Spinal cord (tissue), 10 donors: ENCODE results near the gene COL24A1. TPM values are rescaled to one million over a fixed set of nuclear protein-coding genes. Genes with fewer than 3 reads are reported as not detected.

Experiments
- DNase-seq, 6 donors: peaks; one replicate each; pipeline versions ENCODE4 v3.0.0 to v3.0.0-alpha.2; 2013 to 2015; ENCODE audit warnings: low spot score in 6 of 6, low read depth in 4 of 6
- H3K27ac ChIP-seq: one replicate; pipeline ENCODE4 v1.5.1; 2013; ENCODE audit warnings: low read depth, low read length, control low read depth
- H3K27me3 ChIP-seq: one replicate; pipeline ENCODE4 v1.6.1; 2013; ENCODE audit warnings: low read length; ENCODE audit not compliant: control insufficient read depth, insufficient read depth
- H3K36me3 ChIP-seq: one replicate; pipeline ENCODE4 v1.6.1; 2013; ENCODE audit warnings: low read length; ENCODE audit not compliant: control insufficient read depth, insufficient read depth
- H3K4me1 ChIP-seq: one replicate; pipeline ENCODE4 v1.6.1; 2013; ENCODE audit warnings: low read length; ENCODE audit not compliant: control insufficient read depth, insufficient read depth
- H3K4me3 ChIP-seq: one replicate; pipeline ENCODE4 v1.5.1; 2013; ENCODE audit warnings: low read depth, low read length, control low read depth
- H3K9me3 ChIP-seq: one replicate; pipeline ENCODE4 v1.6.1; 2013; ENCODE audit warnings: low read length; ENCODE audit not compliant: control insufficient read depth, insufficient read depth
- WGBS: methylation state at CpG from one replicate; pipeline ENCODE4 v1.1.5; 2013; ENCODE audit warnings: missing lambda C conversion rate; ENCODE audit not compliant: insufficient coverage; 5-methylcytosine and 5-hydroxymethylcytosine counted together
- polyA plus RNA-seq, 2 donors: library from polyadenylated mRNA; unstranded; fragments of 120-200 nt; gene quantifications; one replicate each; pipeline ENCODE4 v1.2.1, GENCODE V29; 2013; ENCODE audit not compliant: insufficient read length in 2 of 2
- total RNA-seq, 2 donors: library from RNA; depleted of rRNA in 1 of 2; stranded (reverse); fragments of 120-200 nt in 1 of 2; fragments of >200 nt in 1 of 2; gene quantifications; one replicate each; pipeline versions ENCODE4 v1.2.3 to v1.2.4, GENCODE V29; 2013 to 2014
- donor health status: healthy.

Gene COL24A1
- total and polyA plus RNA-seq, 4 donors = 1.2 to 1.8 (median 1.5) TPM

- Histone ChIP-seq H3K4me1 (no peaks in the 10 kb centered on the region), H3K27me3 (no peaks in the 10 kb centered on the region), H3K9me3 (no peaks in the 10 kb centered on the region), H3K4me3 (no peak overlapping the region), H3K27ac (no peak overlapping the region), H3K36me3 (no peaks in the 10 kb centered on the region)
- DNase-seq = no peak
- 80% methylated on average over 2 of the region's 2 CpGs for WGBS
These were observed 220.1 kb downstream of the COL24A1 start for GRCh38 chr1:85936470-85936869.

GRCh38 chr1:85936057-85936456 lies 220.5 kb downstream of the COL24A1 start:
- H3K4me3 ChIP-seq = no peak overlapping the region
- no peaks in the 10 kb centered on the region for H3K36me3 ChIP-seq
- no peaks in the 10 kb centered on the region for H3K4me1 ChIP-seq
- no peak overlapping the region for H3K27ac ChIP-seq
- no peak for DNase-seq
- WGBS = no CpG with 5 or more reads among the region's 1 CpG
- no peaks in the 10 kb centered on the region for H3K27me3 ChIP-seq
- no peaks in the 10 kb centered on the region for H3K9me3 ChIP-seq

DNA sequence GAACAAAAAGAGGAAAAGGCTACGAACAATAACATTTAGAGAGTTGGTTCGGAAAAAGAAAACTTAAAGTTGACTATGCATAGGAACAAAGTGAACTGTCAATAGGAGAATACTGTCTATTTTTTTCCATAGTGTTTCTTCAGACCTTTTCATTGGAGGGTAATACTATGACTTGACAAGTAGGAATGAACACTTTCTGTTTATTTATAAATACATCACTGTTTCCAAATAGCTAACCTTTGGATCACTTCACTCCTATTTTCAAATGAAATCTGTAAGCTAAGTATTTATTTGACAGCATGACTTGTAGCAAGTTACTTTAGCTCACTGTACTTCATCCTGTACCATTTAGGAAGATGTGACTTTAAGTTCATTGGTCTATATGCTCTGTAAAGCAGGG lies 221.3 kb downstream of the COL24A1 start:
- no peaks in the 10 kb centered on the region for H3K36me3 ChIP-seq
- no peak overlapping the region for H3K4me3 ChIP-seq
- no peaks in the 10 kb centered on the region for H3K4me1 ChIP-seq
- H3K9me3 ChIP-seq = no peaks in the 10 kb centered on the region
- no CpG with 5 or more reads among the region's 2 CpGs for WGBS
- no peaks in the 10 kb centered on the region for H3K27me3 ChIP-seq
- DNase-seq = no peak
- H3K27ac ChIP-seq = no peak overlapping the region

DNA sequence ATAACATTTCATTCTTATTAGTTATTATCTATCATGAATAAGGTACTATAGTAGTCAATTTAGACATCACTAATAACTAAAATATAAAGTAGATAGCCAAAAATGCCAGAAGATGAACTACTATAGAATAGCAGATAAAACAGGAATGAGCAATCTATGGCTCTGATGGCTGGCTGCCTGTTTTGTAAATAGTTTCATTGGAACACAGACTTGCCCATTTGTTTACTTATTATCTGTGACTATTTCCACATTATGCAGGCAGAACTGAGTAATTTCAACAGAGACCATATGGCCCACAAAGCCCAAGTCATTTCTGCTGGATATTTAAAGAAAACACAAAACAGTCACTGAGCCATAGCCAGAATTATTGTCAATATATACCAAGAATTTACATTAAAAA lies 222.1 kb downstream of the COL24A1 start:
- H3K4me3 ChIP-seq = no peak overlapping the region
- H3K27ac ChIP-seq = no peak overlapping the region
- H3K27me3 ChIP-seq = no peaks in the 10 kb centered on the region
- DNase-seq = peak in 1 of 6 donors; percentile 36
- H3K4me1 ChIP-seq = no peaks in the 10 kb centered on the region
- no peaks in the 10 kb centered on the region for H3K9me3 ChIP-seq
- H3K36me3 ChIP-seq = no peaks in the 10 kb centered on the region

- Histone ChIP-seq H3K27me3 (no peaks in the 10 kb centered on the region), H3K36me3 (no peaks in the 10 kb centered on the region), H3K4me3 (no peak overlapping the region), H3K4me1 (no peaks in the 10 kb centered on the region), H3K9me3 (no peaks in the 10 kb centered on the region), H3K27ac (no peak overlapping the region)
- no peak for DNase-seq
These were observed 222.6 kb downstream of the COL24A1 start for GRCh38 chr1:85933961-85934360.

DNA sequence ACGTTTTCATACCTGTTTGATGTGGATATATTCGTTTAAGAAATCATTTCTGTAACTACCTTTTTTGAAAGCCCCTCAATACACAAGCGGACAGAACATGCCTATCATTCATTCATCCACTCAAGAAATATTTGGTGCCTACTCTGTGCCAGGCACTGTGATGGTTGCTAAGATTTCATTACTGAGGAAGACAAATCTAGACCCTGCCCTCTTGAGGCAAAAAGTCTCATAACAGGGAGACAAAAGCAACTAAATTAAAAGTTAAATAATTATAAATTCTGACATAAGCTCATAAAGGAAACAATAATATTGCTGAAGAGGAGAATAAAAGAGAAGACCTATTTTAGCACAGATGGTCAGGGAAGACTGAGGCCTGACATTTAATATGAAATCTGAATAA lies 244.8 kb downstream of the COL24A1 start:
- no peaks in the 10 kb centered on the region for H3K4me1 ChIP-seq
- H3K27ac ChIP-seq = no peak overlapping the region
- H3K4me3 ChIP-seq = no peak overlapping the region
- H3K9me3 ChIP-seq = no peaks in the 10 kb centered on the region
- 100% methylated on average over 1 of the region's 3 CpGs for WGBS
- DNase-seq = no peak
- no peaks in the 10 kb centered on the region for H3K36me3 ChIP-seq
- no peaks in the 10 kb centered on the region for H3K27me3 ChIP-seq

- peaks cover 4% of the 10 kb centered on the region for H3K9me3 ChIP-seq
- H3K27me3 ChIP-seq = no peaks in the 10 kb centered on the region
- H3K4me1 ChIP-seq = no peaks in the 10 kb centered on the region
- no peak overlapping the region for H3K4me3 ChIP-seq
- no peak for DNase-seq
- H3K36me3 ChIP-seq = no peaks in the 10 kb centered on the region
- H3K27ac ChIP-seq = no peak overlapping the region
These were observed 255.7 kb downstream of the COL24A1 start for GRCh38 chr1:85900921-85901320.

DNA sequence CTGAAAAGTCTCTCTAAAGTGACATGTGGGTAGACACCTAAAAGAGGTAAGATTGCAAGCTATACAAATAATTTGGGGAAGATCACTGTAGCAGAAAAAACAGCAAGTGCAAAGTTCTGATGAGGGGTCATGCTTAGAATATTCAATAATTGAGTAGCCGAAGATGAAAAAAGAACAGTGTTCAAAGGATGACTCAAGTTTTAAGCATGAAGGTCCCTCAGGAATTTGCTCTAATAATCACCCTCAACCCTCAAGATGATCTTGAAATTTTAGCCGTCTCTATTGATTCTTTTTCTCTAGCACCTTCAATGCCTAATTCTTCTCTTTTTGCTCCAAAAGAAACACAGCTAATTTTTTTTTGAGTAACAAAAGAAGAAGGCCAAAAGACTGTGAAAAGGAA lies 257.7 kb downstream of the COL24A1 start:
- Histone ChIP-seq H3K27me3 (no peaks in the 10 kb centered on the region), H3K9me3 (peaks cover 4% of the 10 kb centered on the region), H3K4me3 (no peak overlapping the region), H3K27ac (no peak overlapping the region), H3K36me3 (no peaks in the 10 kb centered on the region), H3K4me1 (no peaks in the 10 kb centered on the region)
- WGBS = no CpG with 5 or more reads among the region's 2 CpGs
- DNase-seq = no peak

DNA sequence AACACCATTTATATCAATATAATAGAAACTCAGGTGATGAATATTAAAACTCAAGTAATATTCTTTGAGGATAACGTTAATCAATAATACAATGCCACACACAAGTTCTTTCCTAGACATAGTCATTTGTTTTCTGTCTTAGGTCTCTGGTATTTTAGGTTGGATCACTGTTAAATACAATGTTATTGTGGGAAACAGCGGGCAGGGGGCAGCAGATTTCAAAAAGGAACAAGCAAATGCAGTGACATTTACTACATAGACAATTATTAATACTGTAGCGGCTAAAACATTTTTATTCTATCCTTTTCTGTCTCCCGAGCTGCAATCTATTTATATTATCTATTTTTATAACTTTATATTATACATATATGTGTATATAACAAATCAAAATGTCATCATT lies 261.9 kb downstream of the COL24A1 start:
- H3K9me3 ChIP-seq = no peaks in the 10 kb centered on the region
- H3K4me1 ChIP-seq = no peaks in the 10 kb centered on the region
- no peak overlapping the region for H3K4me3 ChIP-seq
- WGBS = no CpG with 5 or more reads among the region's 4 CpGs
- peak in 4 of 6 donors; percentile 12 to 75 (median 38) for DNase-seq
- no peaks in the 10 kb centered on the region for H3K36me3 ChIP-seq
- no peaks in the 10 kb centered on the region for H3K27me3 ChIP-seq
- no peak overlapping the region for H3K27ac ChIP-seq

GRCh38 chr1:85892366-85892765 lies 264.2 kb downstream of the COL24A1 start:
- Histone ChIP-seq H3K4me3 (no peak overlapping the region), H3K9me3 (no peaks in the 10 kb centered on the region), H3K27me3 (no peaks in the 10 kb centered on the region), H3K36me3 (no peaks in the 10 kb centered on the region), H3K27ac (no peak overlapping the region), H3K4me1 (no peaks in the 10 kb centered on the region)
- no peak for DNase-seq
- no CpG with 5 or more reads among the region's 2 CpGs for WGBS

DNA sequence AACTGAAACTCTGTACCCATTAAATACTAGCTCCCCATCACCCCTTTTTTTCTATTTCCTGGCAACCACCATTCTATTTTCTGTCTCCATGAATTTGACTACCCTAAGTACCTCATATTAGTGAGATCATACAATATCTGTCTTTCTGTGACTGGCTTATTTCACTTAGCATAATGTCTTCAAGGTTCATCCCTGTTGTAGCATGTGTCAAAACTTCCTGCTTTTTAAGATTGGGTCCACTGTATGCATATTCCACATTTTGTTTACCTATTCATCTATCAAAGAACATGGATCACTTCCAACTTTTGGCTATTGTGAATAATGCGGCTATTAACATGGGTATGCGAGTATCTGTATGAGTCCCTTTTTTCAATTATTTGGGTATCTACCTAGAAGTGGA lies 266.7 kb downstream of the COL24A1 start:
- Histone ChIP-seq H3K27me3 (no peaks in the 10 kb centered on the region), H3K4me1 (no peaks in the 10 kb centered on the region), H3K27ac (no peak overlapping the region), H3K9me3 (no peaks in the 10 kb centered on the region), H3K36me3 (no peaks in the 10 kb centered on the region), H3K4me3 (no peak overlapping the region)
- WGBS = no CpG with 5 or more reads among the region's 2 CpGs
- no peak for DNase-seq
